ENCODE data around the gene S100A3.
A peak's percentile ranks its signal among the peaks of the same experiment; 100 is the strongest.

Gene S100A3

DNA sequence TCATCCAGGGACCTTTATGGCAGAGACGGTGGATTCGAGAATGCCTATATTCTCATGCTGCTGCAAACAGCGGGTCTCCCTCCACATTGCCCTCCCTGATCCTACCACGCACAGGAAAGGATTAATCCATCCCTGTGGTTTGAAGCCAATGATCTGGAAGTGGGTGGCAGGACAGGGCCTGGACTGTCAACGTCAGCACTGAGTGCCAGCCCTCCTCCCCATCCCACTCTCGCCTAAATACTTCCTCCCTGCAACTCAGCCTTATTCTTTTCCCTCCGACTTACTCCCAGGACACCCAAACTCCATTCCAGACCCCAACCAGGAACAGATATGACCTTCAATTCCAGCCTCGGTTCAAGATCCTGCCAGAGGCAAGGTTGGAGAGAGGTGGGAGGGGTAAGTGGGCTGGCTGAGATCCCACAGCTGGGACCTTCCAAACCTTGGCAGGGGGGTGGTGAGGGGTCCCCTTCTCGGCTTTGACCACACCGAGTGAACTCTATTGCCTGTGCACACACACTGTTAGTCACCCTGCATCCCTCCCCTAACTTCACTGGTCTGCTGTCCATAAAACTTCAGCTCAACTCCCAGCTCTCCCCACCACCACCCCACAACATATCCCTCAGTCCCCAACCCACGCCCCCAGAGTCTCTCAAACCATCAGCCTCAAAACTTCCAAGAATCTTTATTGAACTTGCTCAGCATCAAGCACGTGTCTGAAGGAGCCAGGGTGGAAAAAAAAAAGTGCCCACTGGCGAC is 5.9 kb downstream of the S100A3 start:
- H3K4me1 ChIP-seq, result peaks cover 84 to 98% (median 93%) of the 10 kb centered on the region in 10 experiments

DNA sequence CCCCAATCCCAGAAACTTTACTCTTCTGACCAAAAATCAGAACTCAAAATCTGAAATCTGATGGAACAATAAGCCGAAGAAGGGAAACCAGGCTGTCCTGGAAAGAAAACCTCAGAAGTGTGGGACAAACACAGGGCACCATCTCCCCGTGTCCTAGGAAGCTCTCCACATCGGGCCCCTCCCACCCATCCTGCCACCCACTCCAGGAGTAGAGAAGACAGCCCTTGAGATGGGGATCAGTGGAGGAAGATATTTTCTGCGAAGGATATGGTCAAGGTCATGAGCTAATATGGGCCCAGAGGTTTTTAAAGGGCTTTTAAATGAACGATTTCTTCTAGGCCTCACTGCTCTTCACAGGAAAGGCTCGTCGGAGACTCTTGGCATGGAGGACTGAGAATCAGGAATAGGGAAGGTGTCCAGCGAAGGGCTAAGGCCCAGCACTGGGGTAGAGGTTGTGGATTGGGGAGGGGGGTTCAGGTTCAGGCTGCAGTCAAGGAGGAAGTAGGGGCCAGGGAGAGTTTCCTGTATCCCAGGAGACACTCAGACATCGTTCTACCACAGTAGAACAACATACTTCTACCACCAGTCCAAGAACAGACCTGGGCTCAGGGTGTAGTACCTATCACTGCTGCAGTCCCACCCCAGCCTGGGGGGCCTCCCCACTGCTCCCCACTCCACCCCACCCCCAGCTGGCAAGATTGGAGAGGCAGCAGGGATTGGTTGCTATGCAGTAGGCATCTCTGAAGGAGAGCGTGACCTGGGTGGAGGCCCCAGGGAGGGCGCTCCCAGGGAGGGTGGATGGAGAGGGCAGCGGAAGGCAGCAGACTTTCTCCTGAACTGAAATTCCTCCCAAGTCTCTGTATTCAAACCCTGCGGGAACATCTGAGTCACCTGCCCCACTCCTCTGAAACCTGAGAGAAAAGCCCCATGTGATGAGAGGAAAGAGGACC is 7.1 kb downstream of the S100A3 start:
- H3K27ac ChIP-seq, result peak overlapping the region; percentile 11 to 85 (median 72); a peak in 21 of 22 replicates
- TF ChIP-seq Cebpa-rat (IDR thresholded peaks at IDR 0.05), result no peak
- H3K4me2 ChIP-seq, result peak overlapping the region; percentile 86 to 100 (median 95)
- H3K27me3 ChIP-seq, result 0 out of 22 replicates have a peak, but pooled peaks cover 0 to 2% (median 0%) of the 10 kb centered on the region in 11 experiments
- H3K36me3 ChIP-seq, result peaks cover 0 to 25% (median 15%) of the 10 kb centered on the region in 11 experiments; a peak in 13 of 22 replicates
- H3K4me1 ChIP-seq, result peaks cover 78 to 96% (median 86%) of the 10 kb centered on the region in 10 experiments
- peak overlapping the region; percentile 10 to 76 (median 44); a peak in 15 of 22 replicates for H3K9ac ChIP-seq
- no peaks in the 10 kb centered on the region for H3K9me3 ChIP-seq (replicated peaks in 1 of 11)
- peaks cover 0 to 35% (median 0%) of the 10 kb centered on the region in 11 experiments; a peak in 6 of 22 replicates for H4K20me1 ChIP-seq
- peak overlapping the region in 4 of 10 experiments; percentile 5 to 82 (median 74); a peak in 3 of 20 replicates for H3K4me3 ChIP-seq

More for the DNA sequence above, 5.9 kb downstream of the S100A3 start:
- Histone ChIP-seq H3K9me3 (replicated peaks in 1 of 11) (no peaks in the 10 kb centered on the region), H3K9ac (peak overlapping the region in 9 of 11 experiments; percentile 4 to 79 (median 20); a peak in 7 of 22 replicates), H4K20me1 (peaks cover 0 to 35% (median 0%) of the 10 kb centered on the region in 11 experiments; a peak in 6 of 22 replicates), H3K27ac (peak overlapping the region; percentile 14 to 85 (median 76); a peak in 16 of 22 replicates), H3K4me3 (peak overlapping the region in 7 of 10 experiments; percentile 54 to 82 (median 69); a peak in 11 of 20 replicates), H3K4me2 (peak overlapping the region; percentile 86 to 100 (median 95)), H3K36me3 (peaks cover 0 to 25% (median 15%) of the 10 kb centered on the region in 11 experiments; a peak in 13 of 22 replicates), H3K27me3 (no peaks in the 10 kb centered on the region)
- no peak for TF ChIP-seq Cebpa-rat (IDR thresholded peaks at IDR 0.05)

GRCh38 chr1:153540394-153541361 is 8.4 kb downstream of the S100A3 start, which contains the start of gene S100A5:
Gene S100A5, minus strand, starts transcription at chr1:153540934. Its CDS starts 743 bp downstream, at chr1:153540191.
- Histone ChIP-seq H3K9ac (peak within 1 kb of the TSS; percentile 20 to 74 (median 49); a peak in 18 of 22 replicates), H3K4me1 (peaks cover 76 to 96% (median 85%) of the 10 kb centered on the region in 10 experiments), H3K9me3 (replicated peaks in 1 of 11) (no peaks in the 10 kb centered on the region), H3K4me3 (peak within 1 kb of the TSS in 4 of 10 experiments; percentile 29 to 82 (median 44); a peak in 8 of 20 replicates), H4K20me1 (peaks cover 0 to 35% (median 0%) of the 10 kb centered on the region in 11 experiments; a peak in 6 of 22 replicates), H3K27me3 (peaks cover 0 to 11% (median under 1%) of the 10 kb centered on the region in 11 experiments; a peak in 8 of 22 replicates), H3K27ac (peak within 1 kb of the TSS; percentile 31 to 85 (median 72); a peak in 21 of 22 replicates), H3K36me3 (peaks cover 0 to 25% (median 15%) of the 10 kb centered on the region in 11 experiments; a peak in 13 of 22 replicates), H3K4me2 (peak within 1 kb of the TSS; percentile 86 to 100 (median 95))
- TF ChIP-seq Cebpa-rat (IDR thresholded peaks at IDR 0.05), result no peak

- H3K27ac ChIP-seq, result peak overlapping the region; percentile 31 to 85 (median 72); a peak in 21 of 22 replicates
- no peaks in the 10 kb centered on the region for H3K9me3 ChIP-seq (replicated peaks in 1 of 11)
- H3K9ac ChIP-seq, result peak overlapping the region in 8 of 11 experiments; percentile 27 to 60 (median 52); a peak in 7 of 22 replicates
- H3K27me3 ChIP-seq, result peaks cover 0 to 21% (median 5%) of the 10 kb centered on the region in 11 experiments; a peak in 11 of 22 replicates
- H3K4me2 ChIP-seq, result peak overlapping the region; percentile 86 to 100 (median 95)
- no peak for TF ChIP-seq Cebpa-rat (IDR thresholded peaks at IDR 0.05)
- H3K4me3 ChIP-seq, result peak overlapping the region in 1 of 10 experiments; percentile 29; a peak in 2 of 20 replicates
- peaks cover 0 to 26% (median 0%) of the 10 kb centered on the region in 11 experiments; a peak in 6 of 22 replicates for H4K20me1 ChIP-seq
- H3K4me1 ChIP-seq, result peaks cover 76 to 97% (median 86%) of the 10 kb centered on the region in 10 experiments
- peaks cover 0 to 23% (median 15%) of the 10 kb centered on the region in 11 experiments; a peak in 13 of 22 replicates for H3K36me3 ChIP-seq
These were observed 9.5 kb downstream of the S100A3 start for GRCh38 chr1:153539395-153540093.

- no peaks in the 10 kb centered on the region for H3K9me3 ChIP-seq (replicated peaks in 1 of 11)
- peaks cover 0 to 19% (median 4%) of the 10 kb centered on the region in 11 experiments; a peak in 11 of 22 replicates for H3K36me3 ChIP-seq
- TF ChIP-seq Cebpa-rat (IDR thresholded peaks at IDR 0.05), result no peak
- H3K9ac ChIP-seq, result peak overlapping the region in 1 of 11 experiments; percentile 14; a peak in 2 of 22 replicates
- peak overlapping the region in 5 of 11 experiments; percentile 22 to 46 (median 38); a peak in 6 of 22 replicates for H3K27ac ChIP-seq
- H3K4me2 ChIP-seq, result peak overlapping the region in 5 of 11 experiments; percentile 9 to 60 (median 29); a peak in 8 of 22 replicates
- H3K27me3 ChIP-seq, result peaks cover 0 to 21% (median 5%) of the 10 kb centered on the region in 11 experiments; a peak in 11 of 22 replicates
- no peak overlapping the region for H3K4me3 ChIP-seq
- peaks cover 0 to 14% (median 0%) of the 10 kb centered on the region in 11 experiments; a peak in 3 of 22 replicates for H4K20me1 ChIP-seq
- H3K4me1 ChIP-seq, result peaks cover 67 to 97% (median 86%) of the 10 kb centered on the region in 10 experiments
These were observed 10.7 kb downstream of the S100A3 start for GRCh38 chr1:153538315-153538821.

DNA sequence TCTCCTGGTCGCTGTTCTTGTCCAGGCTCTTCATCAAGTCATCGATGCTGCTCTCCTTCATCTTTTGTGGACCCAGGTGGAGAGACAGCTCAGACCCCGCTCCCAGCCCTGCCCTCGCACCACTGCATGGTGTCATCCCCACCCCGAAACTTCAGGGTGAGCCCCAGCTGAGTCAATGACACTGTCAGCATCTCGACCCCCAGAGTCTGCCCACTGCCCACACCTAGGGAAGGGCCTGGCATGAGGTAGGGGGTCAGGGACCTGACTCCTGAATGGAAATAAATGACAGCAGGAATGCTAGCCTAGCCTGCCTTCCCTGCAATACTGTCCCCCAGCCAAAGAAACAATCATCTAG is 11.7 kb downstream of the S100A3 start:
- peaks cover 67 to 97% (median 86%) of the 10 kb centered on the region in 10 experiments for H3K4me1 ChIP-seq
- peak overlapping the region in 2 of 11 experiments; percentile 5 to 87; a peak in 1 of 22 replicates for H3K27ac ChIP-seq
- TF ChIP-seq Cebpa-rat (IDR thresholded peaks at IDR 0.05), result no peak
- H3K9ac ChIP-seq, result no peak overlapping the region
- H3K4me2 ChIP-seq, result peak overlapping the region in 5 of 11 experiments; percentile 93 to 97 (median 96); a peak in 8 of 22 replicates
- no peak overlapping the region for H3K4me3 ChIP-seq
- peaks cover 0 to 4% (median 0%) of the 10 kb centered on the region in 11 experiments; a peak in 2 of 22 replicates for H4K20me1 ChIP-seq
- peaks cover 0 to 9% (median 0%) of the 10 kb centered on the region in 11 experiments; a peak in 3 of 22 replicates for H3K36me3 ChIP-seq
- peaks cover 0 to 23% (median 5%) of the 10 kb centered on the region in 11 experiments; a peak in 11 of 22 replicates for H3K27me3 ChIP-seq
- H3K9me3 ChIP-seq (replicated peaks in 1 of 11), result no peaks in the 10 kb centered on the region
